Fibroblast of pulmonary artery (primary cell): ENCODE results near the gene JAGN1.

ENCODE experiments used
- DNase-seq: peaks from one replicate; pipeline ENCODE4 v3.0.0-alpha.2; 2010; ENCODE audit warnings: low read depth
- H3K4me3 ChIP-seq: replicated peaks from 2 replicates; pipeline ENCODE4 v1.5.1; 2011; ENCODE audit warnings: low read depth, mild to moderate bottlenecking, control low read depth, low read length, moderate library complexity
- TF ChIP-seq, protein P1 (sequence below): IDR thresholded peaks from 2 replicates; pipeline ENCODE4 v1.5.1; 2011; ENCODE audit warnings: mild to moderate bottlenecking, control low read depth, low read length, inconsistent platforms; ENCODE audit errors: missing control alignments

Gene JAGN1

DNA sequence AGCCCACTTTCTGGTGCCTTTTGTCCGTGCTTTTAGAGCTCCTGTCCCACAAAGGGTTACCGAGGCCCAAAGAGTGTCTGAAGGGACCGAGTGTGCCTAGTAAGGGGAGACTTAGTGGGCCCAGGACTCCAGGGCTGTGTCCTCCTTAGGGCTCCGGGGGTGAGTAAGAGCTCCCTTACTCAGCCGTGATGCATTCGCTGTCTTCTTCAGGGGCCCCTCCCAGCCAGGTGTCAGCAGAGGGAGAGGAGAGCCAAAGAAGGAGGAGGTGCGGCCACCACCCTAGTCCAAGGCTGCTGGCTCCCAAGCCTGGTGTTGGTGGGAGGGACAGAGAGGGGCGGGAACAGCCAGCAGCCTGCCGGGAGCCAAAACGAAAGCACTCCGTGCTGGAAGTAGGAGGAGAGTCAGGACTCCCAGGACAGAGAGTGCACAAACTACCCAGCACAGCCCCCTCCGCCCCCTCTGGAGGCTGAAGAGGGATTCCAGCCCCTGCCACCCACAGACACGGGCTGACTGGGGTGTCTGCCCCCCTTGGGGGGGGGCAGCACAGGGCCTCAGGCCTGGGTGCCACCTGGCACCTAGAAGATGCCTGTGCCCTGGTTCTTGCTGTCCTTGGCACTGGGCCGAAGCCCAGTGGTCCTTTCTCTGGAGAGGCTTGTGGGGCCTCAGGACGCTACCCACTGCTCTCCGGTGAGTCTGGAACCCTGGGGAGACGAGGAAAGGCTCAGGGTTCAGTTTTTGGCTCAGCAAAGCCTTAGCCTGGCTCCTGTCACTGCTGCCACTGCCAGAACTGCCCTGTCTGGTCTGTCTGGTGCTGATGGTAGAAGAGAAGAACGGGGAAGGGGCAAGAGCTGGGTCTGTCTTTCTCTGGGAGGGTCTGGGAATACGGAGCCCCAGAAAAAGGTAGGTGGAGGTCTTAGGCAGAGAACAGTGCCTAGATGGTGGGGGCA is 26.6 kb downstream of the JAGN1 start, which contains the start of gene IL17RC:
Gene IL17RC (plus strand): TSS at position 365 of the 947 bp plus-strand sequence. CDS start 218 bp downstream, at position 583.
- H3K4me3 ChIP-seq = peak within 1 kb of the TSS; percentile 63
- DNase-seq = peak; percentile 84
- TF ChIP-seq, protein P1, sequence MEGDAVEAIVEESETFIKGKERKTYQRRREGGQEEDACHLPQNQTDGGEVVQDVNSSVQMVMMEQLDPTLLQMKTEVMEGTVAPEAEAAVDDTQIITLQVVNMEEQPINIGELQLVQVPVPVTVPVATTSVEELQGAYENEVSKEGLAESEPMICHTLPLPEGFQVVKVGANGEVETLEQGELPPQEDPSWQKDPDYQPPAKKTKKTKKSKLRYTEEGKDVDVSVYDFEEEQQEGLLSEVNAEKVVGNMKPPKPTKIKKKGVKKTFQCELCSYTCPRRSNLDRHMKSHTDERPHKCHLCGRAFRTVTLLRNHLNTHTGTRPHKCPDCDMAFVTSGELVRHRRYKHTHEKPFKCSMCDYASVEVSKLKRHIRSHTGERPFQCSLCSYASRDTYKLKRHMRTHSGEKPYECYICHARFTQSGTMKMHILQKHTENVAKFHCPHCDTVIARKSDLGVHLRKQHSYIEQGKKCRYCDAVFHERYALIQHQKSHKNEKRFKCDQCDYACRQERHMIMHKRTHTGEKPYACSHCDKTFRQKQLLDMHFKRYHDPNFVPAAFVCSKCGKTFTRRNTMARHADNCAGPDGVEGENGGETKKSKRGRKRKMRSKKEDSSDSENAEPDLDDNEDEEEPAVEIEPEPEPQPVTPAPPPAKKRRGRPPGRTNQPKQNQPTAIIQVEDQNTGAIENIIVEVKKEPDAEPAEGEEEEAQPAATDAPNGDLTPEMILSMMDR = no peak

DNA sequence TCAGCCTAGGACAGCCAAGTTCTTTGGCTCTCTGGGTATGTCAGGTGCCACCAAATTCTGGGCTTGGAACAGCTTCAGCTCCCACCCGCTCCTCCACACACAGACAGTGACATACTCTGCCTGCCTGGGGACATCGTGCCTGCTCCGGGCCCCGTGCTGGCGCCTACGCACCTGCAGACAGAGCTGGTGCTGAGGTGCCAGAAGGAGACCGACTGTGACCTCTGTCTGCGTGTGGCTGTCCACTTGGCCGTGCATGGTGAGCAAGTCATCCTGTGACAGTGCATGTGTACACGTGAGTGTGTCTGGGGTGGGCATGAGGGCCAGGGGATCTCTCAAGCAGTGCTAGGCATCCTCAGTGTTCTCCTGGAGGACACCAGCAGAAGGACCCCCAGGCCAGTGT is 27.4 kb downstream of the JAGN1 start:
- no peak for DNase-seq

DNA sequence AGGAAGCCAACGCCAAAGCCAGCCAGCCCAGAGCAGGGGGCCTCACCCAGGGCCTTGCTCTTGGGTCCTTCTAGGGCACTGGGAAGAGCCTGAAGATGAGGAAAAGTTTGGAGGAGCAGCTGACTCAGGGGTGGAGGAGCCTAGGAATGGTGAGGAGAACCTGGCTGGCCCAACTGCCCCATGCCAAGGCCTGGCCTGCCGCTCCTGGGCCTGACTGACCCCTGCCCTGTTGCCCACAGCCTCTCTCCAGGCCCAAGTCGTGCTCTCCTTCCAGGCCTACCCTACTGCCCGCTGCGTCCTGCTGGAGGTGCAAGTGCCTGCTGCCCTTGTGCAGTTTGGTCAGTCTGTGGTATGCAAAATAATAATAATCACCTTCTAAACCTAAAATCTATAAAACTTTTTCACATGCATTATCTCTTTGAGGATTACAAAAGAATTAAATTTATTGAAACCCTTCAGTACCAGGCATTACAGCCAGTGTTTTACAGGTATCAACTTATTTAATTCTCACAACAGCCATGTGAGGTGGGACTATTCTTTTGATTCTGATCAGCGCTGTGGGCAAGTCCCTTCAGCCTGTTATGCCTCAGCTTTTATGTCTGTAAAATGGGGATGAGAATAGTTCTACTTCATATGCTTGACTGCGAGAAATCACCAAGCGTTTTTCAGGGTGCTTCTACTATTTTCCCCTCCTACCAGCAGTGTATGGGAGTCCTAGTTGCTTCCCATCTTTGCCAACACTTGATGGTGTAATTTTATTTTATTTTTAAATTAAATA is 28.0 kb downstream of the JAGN1 start:
- no peak for DNase-seq
- H3K4me3 ChIP-seq = no peak overlapping the region
- TF ChIP-seq, protein P1 = no peak

More for the DNA sequence above, 27.4 kb downstream of the JAGN1 start:
- peak overlapping the region; percentile 63 for H3K4me3 ChIP-seq
- TF ChIP-seq, protein P1 = no peak

DNA sequence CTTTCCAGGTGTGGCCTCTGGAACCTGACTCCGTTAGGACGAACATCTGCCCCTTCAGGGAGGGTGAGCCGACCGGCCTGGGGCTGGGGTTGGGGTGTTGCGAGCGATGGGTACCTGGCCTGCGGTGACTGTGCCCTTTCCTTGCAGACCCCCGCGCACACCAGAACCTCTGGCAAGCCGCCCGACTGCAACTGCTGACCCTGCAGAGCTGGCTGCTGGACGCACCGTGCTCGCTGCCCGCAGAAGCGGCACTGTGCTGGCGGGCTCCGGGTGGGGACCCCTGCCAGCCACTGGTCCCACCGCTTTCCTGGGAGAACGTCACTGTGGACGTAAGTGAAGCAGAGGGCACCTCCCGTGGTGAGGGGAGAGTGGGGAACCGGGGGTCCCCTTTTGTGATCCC is 37.7 kb downstream of the JAGN1 start:
- DNase-seq = no peak
- TF ChIP-seq, protein P1 = no peak
- H3K4me3 ChIP-seq = no peak overlapping the region

DNA sequence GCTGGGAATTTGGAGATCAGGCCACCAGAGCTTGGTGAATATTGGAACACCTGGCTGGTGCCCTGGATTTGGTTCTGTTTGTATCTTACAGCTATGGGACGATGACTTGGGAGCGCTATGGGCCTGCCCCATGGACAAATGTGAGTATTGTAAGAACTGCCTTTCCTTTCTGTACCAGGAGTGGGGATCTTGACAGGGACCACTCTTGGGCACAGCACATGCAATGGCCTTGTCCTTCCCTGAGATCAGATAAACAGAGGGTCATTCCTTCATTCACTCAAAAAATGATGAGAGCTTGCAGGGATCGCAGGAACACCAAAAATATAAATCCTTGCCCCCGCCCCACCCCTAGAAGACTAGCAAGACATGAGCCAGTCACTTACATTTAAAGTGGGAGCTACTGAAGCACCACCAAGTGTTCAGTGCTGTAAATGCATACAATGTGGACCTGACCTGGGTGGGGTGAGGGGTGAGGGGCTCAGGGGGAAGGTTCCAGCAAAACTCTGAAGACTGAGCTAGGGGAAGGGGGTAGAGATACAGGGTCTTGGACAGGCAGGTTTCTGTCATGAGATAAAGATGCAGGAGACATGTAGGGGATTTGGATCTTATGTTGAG is 40.5 kb downstream of the JAGN1 start:
- TF ChIP-seq, protein P1 = peak; percentile 15
- DNase-seq = peak; percentile 31

DNA sequence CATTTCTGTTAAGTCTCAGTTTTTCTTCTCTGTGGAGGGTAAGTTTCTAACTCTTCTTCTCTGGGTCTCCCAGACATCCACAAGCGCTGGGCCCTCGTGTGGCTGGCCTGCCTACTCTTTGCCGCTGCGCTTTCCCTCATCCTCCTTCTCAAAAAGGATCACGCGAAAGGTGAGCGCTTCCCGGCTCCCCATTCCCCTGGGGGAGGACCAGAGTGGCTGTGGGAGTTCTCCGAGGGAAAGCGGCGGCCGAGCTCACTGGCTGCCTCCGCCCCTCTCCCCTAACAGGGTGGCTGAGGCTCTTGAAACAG is 42.1 kb downstream of the JAGN1 start:
- TF ChIP-seq, protein P1 = no peak
- H3K4me3 ChIP-seq = peak overlapping the region; percentile 76
- no peak for DNase-seq

More for the DNA sequence above, 40.5 kb downstream of the JAGN1 start:
- no peak overlapping the region for H3K4me3 ChIP-seq
